NCI-H1092 (cell line): ENCODE measurements around the gene ZNF76.

Experiments used
- DNase-seq: peaks from one replicate; lab custom pipeline; 2025; lab: John Stamatoyannopoulos, UW

Gene ZNF76

GRCh38 chr6:35330541-35331119 lies 71.1 kb downstream of the ZNF76 start:
- DNase-seq, result no peak

- peak; percentile 40 for DNase-seq
Observed at GRCh38 chr6:35332074-35332887, 72.7 kb downstream of the ZNF76 start.

- DNase-seq, result no peak
Observed at GRCh38 chr6:35341557-35341956, 82.0 kb downstream of the ZNF76 start.

GRCh38 chr6:35342258-35343091 lies 82.9 kb downstream of the ZNF76 start, which contains the start of gene PPARD:
TSS of gene PPARD (plus strand) at chr6:35342558. CDS start at chr6:35411088, 68,530 bp downstream.
- DNase-seq, result peak; percentile 84

- DNase-seq, result no peak
Observed at GRCh38 chr6:35343092-35343834, 83.7 kb downstream of the ZNF76 start.

- no peak for DNase-seq
Observed at GRCh38 chr6:35343835-35344550, 84.5 kb downstream of the ZNF76 start.
